ENCODE results near the gene CEP76.
"Not testable (repeated sequence)": the region's sequence is repeated elsewhere in the genome, so short reads cannot be mapped to it uniquely, and the experiment has no call there.

The CEP76 gene

GRCh38 chr18:12668041-12668440 lies 34.5 kb downstream of the CEP76 start:
- no peaks in the 10 kb centered on the region for H3K27me3 Mint-ChIP-seq (ENCODE audit: low read depth)
- no peak overlapping the region for H3K4me3 Mint-ChIP-seq
- H3K4me1 Mint-ChIP-seq (ENCODE audit: low read depth), result no peaks in the 10 kb centered on the region
- no peak overlapping the region for H3K27ac Mint-ChIP-seq
- H3K9me3 Mint-ChIP-seq, result no peaks in the 10 kb centered on the region
- no peaks in the 10 kb centered on the region for H3K36me3 Mint-ChIP-seq (ENCODE audit: low read depth)

DNA sequence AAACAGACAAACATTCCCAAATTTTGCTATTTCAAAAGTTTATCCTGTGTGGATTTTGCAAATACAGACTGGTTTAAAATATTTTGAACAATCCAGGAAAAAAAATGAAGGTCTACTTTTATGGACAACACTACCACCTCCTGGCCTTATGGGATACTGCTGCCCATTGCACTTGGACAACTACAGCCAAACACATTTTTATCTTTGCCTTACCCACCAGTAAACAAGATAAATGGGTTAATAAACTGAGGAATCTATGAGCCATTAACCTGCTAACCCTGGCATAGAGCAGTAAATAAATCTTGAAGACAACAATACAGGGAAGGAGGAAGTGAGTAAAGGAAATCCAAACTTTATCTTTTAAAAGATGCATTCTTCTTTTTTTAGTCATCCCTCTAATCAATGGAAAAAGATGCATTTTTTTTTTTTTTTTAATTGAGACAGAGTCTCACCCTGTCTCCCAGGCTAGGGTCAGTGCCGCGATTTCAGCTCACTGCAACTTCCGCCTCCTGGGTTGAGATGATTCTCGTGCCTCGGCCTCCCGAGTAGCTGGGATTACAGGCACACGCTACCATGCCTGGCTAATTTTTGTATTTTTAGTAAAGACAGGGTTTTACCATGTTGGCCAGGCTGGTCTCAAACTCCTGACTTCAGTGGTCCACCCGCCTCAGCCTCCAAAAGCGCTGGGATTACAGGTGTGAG lies 42.5 kb downstream of the CEP76 start:
- Mint-ChIP-seq H3K27ac (no peak overlapping the region), H3K36me3 (ENCODE audit: low read depth) (peaks cover 4% of the 10 kb centered on the region), H3K27me3 (ENCODE audit: low read depth) (peaks cover 24% of the 10 kb centered on the region), H3K4me1 (ENCODE audit: low read depth) (peaks cover 12% of the 10 kb centered on the region), H3K9me3 (no peaks in the 10 kb centered on the region), H3K4me3 (no peak overlapping the region)

- Mint-ChIP-seq H3K27ac (peak overlapping the region; percentile 3), H3K36me3 (ENCODE audit: low read depth) (peaks cover 4% of the 10 kb centered on the region), H3K9me3 (no peaks in the 10 kb centered on the region), H3K27me3 (ENCODE audit: low read depth) (peaks cover 28% of the 10 kb centered on the region), H3K4me3 (peak overlapping the region; percentile 72), H3K4me1 (ENCODE audit: low read depth) (peaks cover 14% of the 10 kb centered on the region)
Measured at GRCh38 chr18:12658426-12659138, 43.9 kb downstream of the CEP76 start.

DNA sequence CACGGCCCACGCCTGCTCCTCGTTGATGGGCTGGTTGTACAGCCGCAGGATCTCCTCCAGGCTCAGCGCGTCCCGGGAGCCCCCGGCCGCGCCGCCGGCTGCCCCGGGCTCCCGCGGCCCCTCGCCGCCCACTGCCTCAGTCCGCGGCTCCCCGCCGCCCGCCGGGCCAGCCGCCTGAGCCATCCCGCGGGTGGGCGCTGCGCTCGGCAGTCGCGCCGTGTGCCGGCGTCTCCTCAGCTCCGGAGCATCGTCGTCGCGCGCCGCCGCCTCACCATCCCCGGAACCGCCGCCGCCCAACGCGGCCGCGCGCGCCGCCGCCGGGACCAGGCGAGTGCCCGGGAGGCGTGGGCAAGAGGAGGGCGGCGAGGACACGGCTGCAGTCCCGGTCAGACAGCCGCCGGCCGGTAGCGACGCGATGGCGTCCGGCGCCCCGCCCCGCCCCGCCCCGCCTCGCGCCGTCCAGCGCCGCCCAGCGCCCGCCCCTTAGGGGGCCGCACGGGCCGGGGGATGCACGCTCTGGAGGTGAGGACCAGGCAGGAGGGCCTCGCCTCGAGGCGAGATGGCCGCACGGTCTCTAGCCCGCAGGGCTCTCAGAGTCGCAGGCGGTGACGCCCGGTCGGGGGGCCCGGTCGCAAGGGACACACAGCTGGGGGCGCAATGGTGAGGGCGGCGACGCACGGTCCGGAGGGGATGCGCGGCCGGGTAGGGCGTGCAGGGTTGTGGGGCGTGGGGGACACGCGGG lies 44.7 kb downstream of the CEP76 start, which contains the start of gene SPIRE1:
Gene SPIRE1, minus strand, starts transcription at position 424 of the 742 bp plus-strand sequence. Its CDS starts 241 bp downstream, at position 183.
- Mint-ChIP-seq H3K27ac (peak within 1 kb of the TSS; percentile 3), H3K27me3 (ENCODE audit: low read depth) (peaks cover 28% of the 10 kb centered on the region), H3K4me1 (ENCODE audit: low read depth) (peaks cover 20% of the 10 kb centered on the region), H3K4me3 (peak within 1 kb of the TSS; percentile 72), H3K36me3 (ENCODE audit: low read depth) (peaks cover 4% of the 10 kb centered on the region), H3K9me3 (no peaks in the 10 kb centered on the region)

DNA sequence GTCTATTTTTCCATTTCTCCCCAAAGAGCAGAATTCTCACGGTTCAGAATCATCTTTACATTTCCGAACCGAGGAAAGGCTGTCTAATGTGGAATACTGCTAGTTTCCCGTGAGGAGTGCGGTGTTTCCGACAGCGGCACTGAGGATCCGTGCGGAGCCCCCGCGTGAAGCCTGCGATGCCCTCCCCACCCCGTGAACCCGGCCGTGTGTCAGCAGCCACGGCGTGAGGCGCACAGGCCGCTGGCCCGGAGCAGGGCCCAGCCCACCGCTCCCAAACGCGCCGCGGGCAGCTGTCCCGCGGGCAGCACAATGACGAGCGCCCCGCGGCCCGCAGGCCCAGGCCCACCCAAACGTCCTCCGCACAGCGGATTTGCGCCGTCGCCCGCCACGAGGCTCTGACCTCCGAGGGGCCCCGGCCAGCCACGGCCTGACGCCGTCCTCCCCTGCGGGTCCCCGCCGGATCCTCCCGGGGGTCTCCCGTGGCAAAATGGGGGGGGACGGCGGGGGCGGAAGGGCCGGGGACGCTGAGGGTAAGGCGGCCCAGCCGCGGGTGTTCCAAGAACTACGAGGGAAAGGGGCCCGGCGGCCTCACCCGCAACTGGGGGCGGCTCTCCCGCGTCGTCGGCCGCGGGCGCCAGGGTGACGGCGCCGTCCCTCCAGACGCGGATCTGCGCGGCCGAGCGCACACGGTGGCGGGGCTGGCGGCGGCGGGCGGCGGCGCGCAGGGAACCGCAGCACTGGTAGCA lies 45.4 kb downstream of the CEP76 start:
- H3K4me1 Mint-ChIP-seq (ENCODE audit: low read depth), result peaks cover 22% of the 10 kb centered on the region
- peaks cover 32% of the 10 kb centered on the region for H3K27me3 Mint-ChIP-seq (ENCODE audit: low read depth)
- H3K9me3 Mint-ChIP-seq, result no peaks in the 10 kb centered on the region
- peak overlapping the region; percentile 12 for H3K27ac Mint-ChIP-seq
- peaks cover 4% of the 10 kb centered on the region for H3K36me3 Mint-ChIP-seq (ENCODE audit: low read depth)
- H3K4me3 Mint-ChIP-seq, result peak overlapping the region; percentile 66

GRCh38 chr18:12656605-12656937 lies 46.0 kb downstream of the CEP76 start:
- peak overlapping the region; percentile 12 for H3K27ac Mint-ChIP-seq
- H3K4me1 Mint-ChIP-seq (ENCODE audit: low read depth), result peaks cover 22% of the 10 kb centered on the region
- H3K4me3 Mint-ChIP-seq, result peak overlapping the region; percentile 66
- H3K27me3 Mint-ChIP-seq (ENCODE audit: low read depth), result peaks cover 32% of the 10 kb centered on the region
- no peaks in the 10 kb centered on the region for H3K9me3 Mint-ChIP-seq
- H3K36me3 Mint-ChIP-seq (ENCODE audit: low read depth), result peaks cover 4% of the 10 kb centered on the region

GRCh38 chr18:12654971-12655370 lies 47.6 kb downstream of the CEP76 start:
- Mint-ChIP-seq H3K4me1 (ENCODE audit: low read depth) (peaks cover 22% of the 10 kb centered on the region), H3K9me3 (no peaks in the 10 kb centered on the region), H3K27ac (no peak overlapping the region), H3K4me3 (peak overlapping the region; percentile 76), H3K27me3 (ENCODE audit: low read depth) (peaks cover 32% of the 10 kb centered on the region), H3K36me3 (ENCODE audit: low read depth) (peaks cover 3% of the 10 kb centered on the region)

DNA sequence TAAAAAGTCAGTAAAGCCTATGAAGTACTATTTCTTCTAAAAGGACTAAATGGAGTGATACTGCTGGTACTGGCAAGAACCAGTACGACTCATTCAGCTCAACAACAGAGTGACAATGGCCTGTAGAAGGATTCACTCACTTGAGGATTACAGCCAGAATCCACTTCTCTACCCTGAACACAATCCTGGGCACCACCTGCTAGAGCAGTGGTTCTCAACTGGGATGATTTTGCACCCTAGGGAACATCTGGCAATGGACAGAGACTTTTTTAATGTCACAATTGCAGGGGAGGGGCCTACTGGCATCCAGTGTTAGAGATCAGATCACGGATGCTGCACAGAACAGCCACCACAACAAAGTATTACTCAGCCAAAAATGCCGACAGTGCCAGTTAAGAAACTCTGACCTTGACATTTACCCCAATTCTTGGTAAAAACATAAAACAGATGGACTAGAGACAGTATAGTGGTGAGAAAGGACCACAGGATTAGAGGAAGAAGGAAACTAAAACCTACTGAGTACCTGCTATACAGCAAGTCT lies 49.6 kb downstream of the CEP76 start:
- Mint-ChIP-seq H3K4me1 (ENCODE audit: low read depth) (peaks cover 19% of the 10 kb centered on the region), H3K9me3 (no peaks in the 10 kb centered on the region), H3K36me3 (ENCODE audit: low read depth) (peaks cover 2% of the 10 kb centered on the region), H3K27ac (peak overlapping the region; percentile 10), H3K27me3 (ENCODE audit: low read depth) (peaks cover 24% of the 10 kb centered on the region), H3K4me3 (no peak overlapping the region)

DNA sequence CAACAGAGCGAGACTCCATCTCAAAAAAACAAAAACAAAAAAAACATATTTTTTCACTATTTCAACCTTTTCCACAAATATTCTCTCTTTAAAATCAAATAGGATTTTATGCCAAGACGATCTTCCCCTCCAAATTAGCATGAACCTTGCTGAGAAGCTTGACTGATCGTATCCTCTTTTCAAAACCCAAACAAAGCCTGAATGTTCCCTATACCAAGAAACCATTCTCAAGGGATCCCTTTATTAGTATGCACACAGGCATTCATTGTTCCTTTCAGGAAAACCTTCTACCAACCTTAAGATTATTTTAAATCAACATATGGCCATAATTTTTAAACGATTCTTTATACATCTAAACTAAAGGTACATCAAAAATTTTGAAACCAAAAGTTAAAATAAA lies 50.9 kb downstream of the CEP76 start:
- no peak overlapping the region for H3K27ac Mint-ChIP-seq
- peaks cover 1% of the 10 kb centered on the region for H3K36me3 Mint-ChIP-seq (ENCODE audit: low read depth)
- H3K4me3 Mint-ChIP-seq, result no peak overlapping the region
- H3K4me1 Mint-ChIP-seq (ENCODE audit: low read depth), result peaks cover 17% of the 10 kb centered on the region
- no peaks in the 10 kb centered on the region for H3K9me3 Mint-ChIP-seq
- peaks cover 21% of the 10 kb centered on the region for H3K27me3 Mint-ChIP-seq (ENCODE audit: low read depth)

GRCh38 chr18:12647773-12648172 lies 54.8 kb downstream of the CEP76 start:
- Mint-ChIP-seq H3K9me3 (no peaks in the 10 kb centered on the region), H3K4me1 (ENCODE audit: low read depth) (peaks cover 2% of the 10 kb centered on the region), H3K4me3 (no peak overlapping the region), H3K27ac (no peak overlapping the region), H3K27me3 (ENCODE audit: low read depth) (peaks cover 15% of the 10 kb centered on the region), H3K36me3 (ENCODE audit: low read depth) (no peaks in the 10 kb centered on the region)

GRCh38 chr18:12645751-12646203 lies 56.7 kb downstream of the CEP76 start:
- Mint-ChIP-seq H3K4me3 (no peak overlapping the region), H3K9me3 (no peaks in the 10 kb centered on the region), H3K27me3 (ENCODE audit: low read depth) (peaks cover 23% of the 10 kb centered on the region), H3K27ac (no peak overlapping the region), H3K36me3 (ENCODE audit: low read depth) (no peaks in the 10 kb centered on the region), H3K4me1 (ENCODE audit: low read depth) (no peaks in the 10 kb centered on the region)

GRCh38 chr18:12645254-12645653 lies 57.3 kb downstream of the CEP76 start:
- Mint-ChIP-seq H3K4me3 (no peak overlapping the region), H3K9me3 (no peaks in the 10 kb centered on the region), H3K36me3 (ENCODE audit: low read depth) (no peaks in the 10 kb centered on the region), H3K4me1 (ENCODE audit: low read depth) (no peaks in the 10 kb centered on the region), H3K27ac (no peak overlapping the region), H3K27me3 (ENCODE audit: low read depth) (peaks cover 28% of the 10 kb centered on the region)

DNA sequence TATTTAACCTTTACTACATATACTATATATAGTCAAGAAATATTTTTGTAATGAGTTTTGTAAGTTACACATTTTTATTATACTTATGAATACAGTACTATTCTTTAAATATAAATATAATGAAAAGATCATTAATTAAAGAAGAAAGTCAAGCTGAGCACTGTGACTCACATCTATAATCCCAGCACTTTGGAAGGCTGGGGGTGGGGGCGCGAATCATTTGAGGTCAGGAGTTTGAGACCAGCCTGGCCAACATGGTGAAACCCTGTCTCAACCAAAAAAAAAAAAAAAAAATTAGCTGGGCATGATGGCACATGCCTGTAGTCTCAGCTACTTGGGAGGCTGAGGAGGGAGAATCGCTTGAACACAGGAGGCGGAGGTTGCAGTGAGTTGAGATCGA lies 58.8 kb downstream of the CEP76 start:
- H3K4me1 Mint-ChIP-seq (ENCODE audit: low read depth); H3K36me3 Mint-ChIP-seq (ENCODE audit: low read depth); H3K4me3 Mint-ChIP-seq; H3K27ac Mint-ChIP-seq; H3K9me3 Mint-ChIP-seq: not testable (repeated sequence)
- peaks cover 29% of the 10 kb centered on the region for H3K27me3 Mint-ChIP-seq (ENCODE audit: low read depth)

DNA sequence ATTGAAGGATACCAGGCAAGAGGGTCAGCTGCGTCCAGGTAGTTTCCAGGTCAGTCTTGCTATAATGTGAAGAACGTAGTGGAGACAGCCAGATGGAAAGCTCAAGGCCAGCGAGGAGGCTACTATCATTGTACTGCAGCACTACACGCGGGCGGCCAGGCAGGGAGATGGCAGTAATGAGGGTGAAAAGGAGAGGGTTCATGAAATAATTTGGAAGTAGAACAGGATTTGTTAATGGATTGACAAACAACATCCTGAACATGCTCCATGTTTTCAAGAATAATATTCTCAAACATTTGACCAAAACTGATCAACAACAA lies 61.7 kb downstream of the CEP76 start:
- H3K9me3 Mint-ChIP-seq, result no peaks in the 10 kb centered on the region
- no peak overlapping the region for H3K4me3 Mint-ChIP-seq
- no peaks in the 10 kb centered on the region for H3K36me3 Mint-ChIP-seq (ENCODE audit: low read depth)
- no peak overlapping the region for H3K27ac Mint-ChIP-seq
- H3K4me1 Mint-ChIP-seq (ENCODE audit: low read depth), result no peaks in the 10 kb centered on the region
- H3K27me3 Mint-ChIP-seq (ENCODE audit: low read depth), result peaks cover 28% of the 10 kb centered on the region

Data from T-helper 1 cell treated with Interleukin-12 subunit alpha and Interleukin-12 subunit beta and Interleukin-4 antibody, amounts not matched to agents 30 μg/mL and 1 μg/mL, for 36 hours (primary cell).